A204.1 (cell line): Measurements from ENCODE around the gene DOCK1.
"Not testable (repeated sequence)": the region's sequence is repeated elsewhere in the genome, so short reads cannot be mapped to it uniquely, and the experiment has no call there.

Experiments used
- FAIRE-seq: peaks from 2 replicates; lab custom pipeline; 2012; peaks lifted over from hg19 to GRCh38; lab: Jason Lieb, UNC

DOCK1 gene

GRCh38 chr10:126904818-126905701 lies at the start of gene DOCK1:
Gene DOCK1, plus strand, starts transcription at chr10:126905428. Its CDS starts 90 bp downstream, at chr10:126905518.
- no peak for FAIRE-seq

- no peak for FAIRE-seq
Measured at GRCh38 chr10:126857178-126857806, 47.9 kb upstream of the DOCK1 start.

- FAIRE-seq, result no peak
Measured at GRCh38 chr10:126867567-126868365, 37.5 kb upstream of the DOCK1 start.

- no peak for FAIRE-seq
Measured at GRCh38 chr10:126868371-126868770, 36.9 kb upstream of the DOCK1 start.

GRCh38 chr10:126872135-126872534 lies 33.1 kb upstream of the DOCK1 start:
- no peak for FAIRE-seq

- no peak for FAIRE-seq
Measured at GRCh38 chr10:126872768-126873167, 32.5 kb upstream of the DOCK1 start.

- no peak for FAIRE-seq
Measured at GRCh38 chr10:126876456-126876855, 28.8 kb upstream of the DOCK1 start.

GRCh38 chr10:126877390-126877789 lies 27.8 kb upstream of the DOCK1 start:
- FAIRE-seq, result no peak

- FAIRE-seq, result no peak
Measured at GRCh38 chr10:126878594-126878993, 26.6 kb upstream of the DOCK1 start.

GRCh38 chr10:126880926-126881325 lies 24.3 kb upstream of the DOCK1 start:
- no peak for FAIRE-seq

GRCh38 chr10:126882055-126882454 lies 23.2 kb upstream of the DOCK1 start:
- FAIRE-seq, result not testable (repeated sequence)

GRCh38 chr10:126888436-126888835 lies 16.8 kb upstream of the DOCK1 start:
- FAIRE-seq, result not testable (repeated sequence)

- FAIRE-seq, result no peak
Measured at GRCh38 chr10:126889421-126889820, 15.8 kb upstream of the DOCK1 start.

GRCh38 chr10:126890797-126891196 lies 14.4 kb upstream of the DOCK1 start:
- FAIRE-seq, result not testable (repeated sequence)

GRCh38 chr10:126892226-126893175 lies 12.7 kb upstream of the DOCK1 start:
- no peak for FAIRE-seq

GRCh38 chr10:126893206-126893605 lies 12.0 kb upstream of the DOCK1 start:
- FAIRE-seq, result no peak

- FAIRE-seq, result no peak
Measured at GRCh38 chr10:126893841-126894240, 11.4 kb upstream of the DOCK1 start.

- no peak for FAIRE-seq
Measured at GRCh38 chr10:126895214-126895781, 9.9 kb upstream of the DOCK1 start.

GRCh38 chr10:126898460-126898859 lies 6.8 kb upstream of the DOCK1 start:
- FAIRE-seq, result no peak

- FAIRE-seq, result not testable (repeated sequence)
Measured at GRCh38 chr10:126899529-126899928, 5.7 kb upstream of the DOCK1 start.

- FAIRE-seq, result no peak
Measured at GRCh38 chr10:126902157-126902556, 3.1 kb upstream of the DOCK1 start.
